Eye (tissue), 1 donor: ENCODE results near the gene STX11.

Experiments used
- DNase-seq: peaks from one replicate; pipeline ENCODE4 v3.0.0-alpha.2; 2015

STX11 gene

GRCh38 chr6:144143878-144144277 lies 6.4 kb upstream of the STX11 start:
- no peak for DNase-seq

- no peak for DNase-seq
Observed at GRCh38 chr6:144144996-144145395, 5.3 kb upstream of the STX11 start.

GRCh38 chr6:144145541-144145940 lies 4.8 kb upstream of the STX11 start:
- no peak for DNase-seq

- no peak for DNase-seq
Observed at GRCh38 chr6:144148886-144149285, 1.4 kb upstream of the STX11 start.

GRCh38 chr6:144149558-144149893 lies 791 bp upstream of the STX11 start:
- no peak for DNase-seq

- no peak for DNase-seq
Observed at GRCh38 chr6:144150710-144151657, 667 bp downstream of the STX11 start.

GRCh38 chr6:144152334-144152900 lies 2.1 kb downstream of the STX11 start:
- DNase-seq = no peak

GRCh38 chr6:144153260-144153659 lies 2.9 kb downstream of the STX11 start:
- DNase-seq = no peak

GRCh38 chr6:144153971-144154370 lies 3.7 kb downstream of the STX11 start:
- no peak for DNase-seq

GRCh38 chr6:144155529-144155928 lies 5.2 kb downstream of the STX11 start:
- peak; percentile 8 for DNase-seq

GRCh38 chr6:144156338-144156737 lies 6.0 kb downstream of the STX11 start:
- no peak for DNase-seq

GRCh38 chr6:144156991-144157390 lies 6.7 kb downstream of the STX11 start:
- DNase-seq = no peak

- DNase-seq = peak; percentile 64
Observed at GRCh38 chr6:144158133-144158532, 7.8 kb downstream of the STX11 start.

GRCh38 chr6:144159223-144159622 lies 8.9 kb downstream of the STX11 start:
- DNase-seq = no peak

GRCh38 chr6:144159742-144160141 lies 9.4 kb downstream of the STX11 start:
- DNase-seq = no peak

- no peak for DNase-seq
Observed at GRCh38 chr6:144160431-144161005, 10.2 kb downstream of the STX11 start.

- DNase-seq = no peak
Observed at GRCh38 chr6:144161975-144162374, 11.7 kb downstream of the STX11 start.

GRCh38 chr6:144162977-144163376 lies 12.7 kb downstream of the STX11 start:
- DNase-seq = no peak

GRCh38 chr6:144165784-144166183 lies 15.5 kb downstream of the STX11 start:
- no peak for DNase-seq

GRCh38 chr6:144170044-144170443 lies 19.7 kb downstream of the STX11 start:
- no peak for DNase-seq

- DNase-seq = no peak
Observed at GRCh38 chr6:144171406-144171805, 21.1 kb downstream of the STX11 start.

- DNase-seq = no peak
Observed at GRCh38 chr6:144174006-144174405, 23.7 kb downstream of the STX11 start.

GRCh38 chr6:144176043-144176442 lies 25.7 kb downstream of the STX11 start:
- DNase-seq = no peak

GRCh38 chr6:144177726-144178125 lies 27.4 kb downstream of the STX11 start:
- no peak for DNase-seq
